HG03280 (cell line): ENCODE data around the gene GALNT14.

Source experiments
- ATAC-seq: cut with Tn5 transposase; IDR thresholded peaks from one replicate; pipeline ENCODE4 v1.9.1; 2021; ENCODE audit warnings: mild to moderate bottlenecking, moderate library complexity; ENCODE audit not compliant: unreplicated experiment

Gene GALNT14

DNA sequence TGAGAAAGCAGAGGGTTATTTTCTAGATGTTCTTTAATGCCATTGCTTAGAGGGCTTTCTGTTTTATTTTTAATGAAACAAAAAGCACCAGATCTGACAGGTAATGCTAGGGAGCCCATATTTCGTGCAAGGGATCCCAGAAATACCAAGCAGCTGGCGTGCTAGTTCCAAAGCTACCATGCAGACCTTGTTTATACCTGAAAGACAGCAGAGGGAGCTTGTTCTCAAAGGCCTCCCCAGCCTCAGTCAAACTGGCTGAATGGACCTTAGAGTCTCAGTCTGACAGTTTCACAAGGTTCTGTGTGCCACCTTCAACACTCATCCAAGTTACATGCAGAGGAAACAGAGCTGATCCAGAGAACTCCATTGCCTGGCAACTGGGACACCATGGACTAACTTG, 48.6 kb downstream of the GALNT14 start:
- ATAC-seq, result no peak

DNA sequence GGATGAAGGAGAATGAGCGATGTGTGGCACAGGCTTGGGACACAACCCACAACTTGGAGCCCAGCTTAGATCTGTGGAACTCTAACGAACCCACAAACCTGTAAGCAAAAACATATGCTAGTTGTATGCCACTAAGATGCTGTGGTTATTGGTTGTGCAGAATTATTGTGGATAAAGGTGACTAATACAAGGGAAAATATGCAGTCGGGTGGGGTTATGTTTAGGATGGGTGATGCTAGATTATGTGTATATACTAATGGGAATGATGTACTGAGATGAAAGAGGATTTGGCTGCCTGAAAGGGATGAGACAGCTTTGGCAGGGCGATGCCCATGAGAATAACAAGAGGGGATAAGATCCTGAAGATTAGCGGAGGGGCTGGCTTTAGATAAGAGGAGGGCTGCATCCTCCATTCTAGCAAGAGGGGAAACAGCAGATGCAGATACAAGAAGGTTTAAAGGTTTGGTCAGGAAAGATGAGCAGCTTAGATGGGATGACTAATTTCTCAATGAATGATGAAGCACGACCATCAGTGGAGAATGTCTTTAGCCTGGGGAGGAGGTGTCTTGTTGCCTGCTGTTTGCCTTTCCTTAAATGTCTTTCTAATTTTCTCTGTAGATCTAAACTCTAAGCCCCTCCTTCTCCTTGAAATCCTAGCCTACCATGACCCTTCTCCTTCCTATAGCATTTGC, 49.6 kb downstream of the GALNT14 start:
- ATAC-seq, result no peak

- ATAC-seq, result no peak
Observed at GRCh38 chr2:31087491-31087890, 50.7 kb downstream of the GALNT14 start.

GRCh38 chr2:31086590-31086989, 51.6 kb downstream of the GALNT14 start:
- no peak for ATAC-seq

GRCh38 chr2:31083234-31083993, 54.8 kb downstream of the GALNT14 start:
- no peak for ATAC-seq

DNA sequence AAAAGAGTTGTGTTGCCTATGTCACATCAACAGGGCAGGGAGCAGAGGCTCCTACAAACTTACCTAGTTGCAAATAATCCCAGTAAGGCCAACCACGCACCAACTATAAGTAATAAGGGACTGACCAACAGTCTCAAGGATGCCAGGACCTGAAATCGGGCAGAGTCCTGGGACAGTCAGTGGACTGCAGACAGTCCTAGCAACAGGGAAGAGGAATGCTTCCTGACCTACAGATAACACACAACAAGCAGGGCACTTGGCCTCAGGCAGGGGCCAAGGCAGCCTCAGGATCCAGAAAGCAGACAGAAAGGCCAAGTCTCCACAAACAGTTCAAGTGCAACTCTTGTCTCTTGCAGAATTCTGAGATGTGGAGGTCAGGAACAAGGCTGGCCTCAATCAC, 56.2 kb downstream of the GALNT14 start:
- no peak for ATAC-seq

DNA sequence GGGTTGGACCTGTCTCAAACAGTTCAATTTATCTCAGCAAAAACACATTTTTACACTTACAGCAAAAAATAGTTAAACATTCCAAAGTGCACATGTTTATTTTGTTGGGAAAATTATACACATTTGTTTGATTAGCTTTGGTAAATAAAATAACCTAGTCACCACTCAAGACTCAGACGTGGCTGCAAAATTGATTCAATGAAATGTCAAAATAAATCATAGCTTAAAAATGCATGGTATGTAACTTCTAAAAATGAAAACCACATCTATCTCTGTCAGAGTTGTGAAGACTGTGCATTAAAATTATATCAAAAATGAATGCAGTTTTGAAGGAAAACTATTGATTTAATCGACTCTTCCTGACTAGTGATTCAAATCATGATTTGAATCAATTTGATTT, 56.7 kb downstream of the GALNT14 start:
- no peak for ATAC-seq

DNA sequence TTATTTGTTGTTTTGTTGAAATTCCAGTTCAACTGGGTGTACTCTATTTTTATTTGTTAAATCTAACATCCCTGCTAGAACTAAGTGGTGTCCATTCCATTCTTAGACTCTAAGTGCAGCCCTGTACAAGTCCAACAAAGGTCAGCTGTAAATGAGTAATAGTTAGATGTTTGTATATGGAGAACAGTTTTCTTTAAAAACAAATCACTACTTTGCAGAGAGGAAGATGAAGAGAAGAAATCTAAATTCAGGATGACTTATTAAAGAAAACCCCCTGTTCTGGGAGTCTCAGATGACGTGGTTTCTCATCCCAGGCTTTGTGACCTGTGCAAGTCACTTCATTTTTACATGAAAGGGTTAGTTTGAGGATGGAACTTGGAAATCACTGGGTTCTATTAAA, 57.9 kb downstream of the GALNT14 start:
- no peak for ATAC-seq

DNA sequence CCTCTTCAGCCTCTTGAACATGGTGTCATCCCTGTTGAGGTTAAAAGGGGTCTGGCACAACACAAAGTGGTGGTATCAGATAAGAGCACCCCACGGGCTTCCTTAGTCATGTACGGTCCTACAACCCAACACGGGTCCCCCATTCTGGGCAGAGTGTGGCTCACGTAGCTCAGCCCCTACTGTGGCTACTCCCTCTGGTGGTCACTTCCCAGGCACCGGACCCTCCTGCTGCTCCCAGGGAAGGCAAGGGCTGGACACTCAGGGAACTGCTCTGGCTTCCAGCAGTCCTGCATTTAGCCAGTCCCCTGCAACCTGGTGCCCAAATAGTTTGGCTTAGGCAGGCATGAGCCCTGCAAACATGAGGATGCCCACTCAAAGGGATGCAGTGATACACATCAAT, 58.6 kb downstream of the GALNT14 start:
- no peak for ATAC-seq

DNA sequence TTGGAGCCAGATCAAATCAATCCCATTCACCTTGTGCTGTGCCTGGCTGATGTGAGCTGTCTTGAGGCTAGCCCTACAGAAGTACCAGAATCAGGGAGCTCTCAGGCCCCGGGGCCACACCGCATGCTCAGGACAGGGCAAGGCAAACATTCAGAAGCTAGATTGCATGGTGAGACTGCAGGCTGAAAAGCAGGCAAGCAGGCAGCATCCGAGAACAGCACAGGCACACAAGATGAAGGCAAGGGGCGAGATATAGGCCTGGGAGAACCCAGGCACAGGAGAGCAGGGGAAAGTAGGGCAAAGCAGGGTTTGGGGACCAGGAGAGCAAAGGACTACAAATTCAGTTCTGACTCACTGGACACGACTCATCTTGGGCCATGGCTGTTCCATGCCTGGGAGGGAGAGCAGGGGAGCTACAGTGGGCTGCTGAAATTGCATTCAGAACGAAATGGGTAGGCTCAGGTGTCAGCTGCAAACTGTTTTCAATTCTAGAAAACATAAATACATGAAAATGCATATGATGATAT, 59.6 kb downstream of the GALNT14 start:
- no peak for ATAC-seq

GRCh38 chr2:31078011-31078410, 60.2 kb downstream of the GALNT14 start:
- no peak for ATAC-seq

DNA sequence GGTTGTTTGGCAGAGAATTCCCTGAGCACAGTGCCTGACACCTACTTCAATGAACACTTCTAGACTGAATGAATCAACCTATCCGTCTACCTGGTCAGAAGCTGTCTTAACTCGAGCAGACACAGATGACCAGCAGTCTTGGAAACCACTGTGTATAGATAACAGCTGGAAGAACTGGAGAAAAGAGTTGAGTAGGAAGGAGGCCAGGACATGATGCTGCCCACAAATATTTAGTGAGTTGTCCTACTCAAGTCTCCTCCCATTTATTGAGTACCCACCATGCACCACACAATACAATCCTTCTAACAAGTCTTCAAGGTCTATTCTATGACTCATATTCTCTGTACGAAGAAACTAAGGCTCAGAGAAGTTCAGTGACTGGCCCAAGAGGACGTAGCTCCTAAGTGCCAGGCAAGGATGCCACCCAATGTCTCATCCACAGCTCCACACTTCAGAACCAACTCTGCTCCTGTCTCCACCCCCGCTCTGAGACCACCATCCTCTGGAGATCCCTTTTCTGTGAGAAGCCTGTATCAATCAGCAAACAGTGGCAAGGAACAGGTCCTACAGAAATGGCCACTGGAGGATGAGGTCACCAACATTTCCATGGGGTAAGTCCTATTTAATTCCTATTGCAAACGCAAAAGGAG, 62.2 kb downstream of the GALNT14 start:
- ATAC-seq, result no peak

DNA sequence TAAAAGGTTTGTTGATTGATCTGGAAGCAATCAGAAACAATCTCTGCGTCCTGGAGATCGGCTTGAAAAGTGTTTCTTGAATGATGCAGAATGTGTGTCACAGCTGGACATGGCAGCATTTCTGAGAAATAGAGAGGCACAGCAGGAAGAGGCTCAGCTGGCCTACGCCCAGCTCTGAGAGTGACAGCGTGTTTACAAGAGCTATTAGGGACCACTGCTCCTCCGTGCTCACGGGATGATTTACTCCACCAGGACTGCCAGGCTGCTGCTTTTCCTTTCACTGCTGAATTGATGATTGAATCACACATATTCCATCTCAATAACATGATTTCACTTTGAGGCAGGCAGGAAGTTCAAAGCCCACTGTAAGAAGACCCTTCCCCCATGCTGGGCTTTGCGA, 62.8 kb downstream of the GALNT14 start:
- ATAC-seq, result no peak

DNA sequence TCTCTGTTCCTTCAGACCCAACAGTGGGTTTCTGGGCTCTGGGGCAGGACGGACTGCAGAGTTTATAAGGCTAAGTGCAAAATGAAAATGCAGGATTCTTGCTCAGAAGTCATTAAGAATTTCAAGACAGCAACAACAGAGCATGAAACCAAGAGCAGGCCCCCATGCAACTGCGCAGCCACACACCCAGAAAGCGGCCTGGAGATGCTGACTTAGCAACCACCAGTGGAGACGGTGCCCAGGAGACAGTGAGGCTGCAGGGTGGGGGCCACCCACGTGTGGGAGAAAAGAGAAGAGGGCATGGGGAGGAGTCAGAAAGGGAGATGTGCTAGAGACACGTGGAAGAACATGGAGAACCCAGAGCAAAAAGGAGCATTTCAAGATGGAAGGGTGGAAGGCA, 66.5 kb downstream of the GALNT14 start:
- no peak for ATAC-seq

GRCh38 chr2:31070339-31071125, 67.7 kb downstream of the GALNT14 start:
- ATAC-seq, result no peak

DNA sequence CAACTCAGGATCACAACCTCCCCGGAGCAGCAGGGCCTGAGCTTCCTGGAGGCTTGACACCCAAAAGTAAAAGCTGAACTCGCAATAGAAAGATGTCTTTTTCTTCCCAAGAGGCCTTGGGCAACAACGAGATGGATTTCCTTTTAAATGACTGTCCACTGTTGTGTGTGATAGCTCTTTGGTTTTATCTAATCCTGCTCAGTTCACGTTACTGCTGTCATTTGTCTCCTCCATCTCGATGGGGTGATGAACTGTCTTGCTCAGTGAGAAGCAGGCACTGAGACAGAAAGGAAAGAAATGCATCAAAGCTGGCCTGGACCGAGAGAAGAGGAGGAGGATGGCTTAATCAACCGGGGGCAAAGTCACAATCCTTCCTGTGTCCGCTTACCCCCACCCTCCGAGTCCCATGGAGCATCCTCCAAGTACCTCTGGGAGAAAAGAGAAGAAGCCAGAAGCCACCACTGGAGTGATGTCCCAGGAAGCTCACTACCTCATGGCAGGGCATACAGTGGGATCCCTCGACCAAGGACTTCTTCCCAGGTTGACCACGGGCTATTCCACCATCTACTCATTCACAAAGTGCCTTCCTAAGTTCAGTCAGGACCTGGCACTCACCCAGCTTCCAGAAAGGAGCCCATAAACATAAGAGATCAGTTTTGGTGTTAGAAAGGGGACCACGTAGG, 68.5 kb downstream of the GALNT14 start:
- ATAC-seq, result no peak

GRCh38 chr2:31067259-31067658, 71.0 kb downstream of the GALNT14 start:
- ATAC-seq, result no peak

GRCh38 chr2:31066551-31066950, 71.7 kb downstream of the GALNT14 start:
- no peak for ATAC-seq

DNA sequence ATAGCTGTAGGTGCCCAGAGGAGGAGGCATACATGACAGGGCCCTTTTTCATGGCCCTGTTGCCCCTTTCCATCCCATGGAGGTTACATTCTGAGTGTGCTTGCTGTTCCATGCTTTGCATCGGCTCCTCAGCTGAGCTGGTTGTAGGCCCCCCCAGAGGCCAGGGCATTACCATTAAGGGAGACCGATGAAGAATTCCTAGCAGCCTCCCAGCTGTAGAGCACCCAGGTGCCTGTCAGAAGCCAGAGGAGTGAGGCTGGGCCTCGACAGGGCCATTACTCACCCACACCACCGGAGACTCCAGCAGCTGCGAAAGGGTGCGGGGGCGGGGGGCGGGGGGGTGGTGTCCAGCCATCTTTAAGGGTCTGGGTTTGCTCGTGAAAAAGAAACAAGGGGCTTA, 72.2 kb downstream of the GALNT14 start:
- no peak for ATAC-seq

- ATAC-seq, result no peak
Observed at GRCh38 chr2:31065356-31065755, 72.9 kb downstream of the GALNT14 start.

DNA sequence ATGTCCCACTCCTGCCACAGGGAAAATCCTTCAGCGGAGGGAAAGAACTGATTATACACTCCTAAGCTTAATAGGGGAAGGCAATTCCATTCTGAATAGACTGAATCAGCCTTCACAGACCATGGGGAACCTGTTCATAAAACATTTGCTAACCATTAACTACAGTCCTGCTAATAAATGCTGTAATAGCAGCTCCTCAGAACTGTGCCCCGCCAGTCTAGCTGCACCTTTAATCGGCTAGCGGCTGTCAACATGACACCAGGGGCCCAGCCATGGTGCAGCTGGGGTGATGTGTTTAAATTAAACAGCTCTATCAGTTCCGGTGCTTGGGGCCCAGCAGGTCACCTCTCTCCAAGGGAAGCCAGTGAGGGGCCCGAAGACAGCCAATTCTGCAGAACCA, 77.8 kb downstream of the GALNT14 start:
- ATAC-seq, result no peak
